ENCODE measurements around the gene CEP76. TPM values are rescaled to one million over a fixed set of nuclear protein-coding genes. Genes with fewer than 3 reads are reported as not detected.

CEP76 gene
- total RNA-seq, 3 donors from 2014 or later, result 6.4 to 10.1 (median 8.5) TPM

- no peaks in the 10 kb centered on the region for H3K36me3 ChIP-seq (ENCODE audit: low read depth)
- H3K4me1 ChIP-seq (ENCODE audit: low read depth), result no peaks in the 10 kb centered on the region
- DNase-seq (no peak), ATAC-seq (no peak)
- H3K9me3 ChIP-seq, result no peaks in the 10 kb centered on the region
- no peak overlapping the region for H3K4me3 ChIP-seq
- intact Hi-C loops (cut with DNase I, micrococcal nuclease), result no loop called here
- TF ChIP-seq CTCF (IDR thresholded peaks at IDR 0.05), result no peak
Observed at GRCh38 chr18:12686100-12686499, 16.4 kb downstream of the CEP76 start.

- TF ChIP-seq CTCF (IDR thresholded peaks at IDR 0.05), result no peak
- DNase-seq, result peak in 1 of 3 donors; percentile 36
- Histone ChIP-seq H3K4me1 (ENCODE audit: low read depth) (no peaks in the 10 kb centered on the region), H3K9me3 (no peaks in the 10 kb centered on the region), H3K4me3 (no peak overlapping the region), H3K36me3 (ENCODE audit: low read depth) (no peaks in the 10 kb centered on the region)
- intact Hi-C loops (cut with DNase I, micrococcal nuclease), result no loop called here
- peak; percentile 51 for ATAC-seq
Observed at GRCh38 chr18:12679183-12679786, 23.2 kb downstream of the CEP76 start.

- intact Hi-C loops (cut with DNase I, micrococcal nuclease), result no loop called here
- no peak for DNase-seq
- TF ChIP-seq CTCF (IDR thresholded peaks at IDR 0.05), result no peak
- Histone ChIP-seq H3K9me3 (no peaks in the 10 kb centered on the region), H3K4me1 (ENCODE audit: low read depth) (no peaks in the 10 kb centered on the region), H3K4me3 (no peak overlapping the region), H3K36me3 (ENCODE audit: low read depth) (no peaks in the 10 kb centered on the region)
- ATAC-seq, result no peak
Observed at GRCh38 chr18:12668041-12668440, 34.5 kb downstream of the CEP76 start.

DNA sequence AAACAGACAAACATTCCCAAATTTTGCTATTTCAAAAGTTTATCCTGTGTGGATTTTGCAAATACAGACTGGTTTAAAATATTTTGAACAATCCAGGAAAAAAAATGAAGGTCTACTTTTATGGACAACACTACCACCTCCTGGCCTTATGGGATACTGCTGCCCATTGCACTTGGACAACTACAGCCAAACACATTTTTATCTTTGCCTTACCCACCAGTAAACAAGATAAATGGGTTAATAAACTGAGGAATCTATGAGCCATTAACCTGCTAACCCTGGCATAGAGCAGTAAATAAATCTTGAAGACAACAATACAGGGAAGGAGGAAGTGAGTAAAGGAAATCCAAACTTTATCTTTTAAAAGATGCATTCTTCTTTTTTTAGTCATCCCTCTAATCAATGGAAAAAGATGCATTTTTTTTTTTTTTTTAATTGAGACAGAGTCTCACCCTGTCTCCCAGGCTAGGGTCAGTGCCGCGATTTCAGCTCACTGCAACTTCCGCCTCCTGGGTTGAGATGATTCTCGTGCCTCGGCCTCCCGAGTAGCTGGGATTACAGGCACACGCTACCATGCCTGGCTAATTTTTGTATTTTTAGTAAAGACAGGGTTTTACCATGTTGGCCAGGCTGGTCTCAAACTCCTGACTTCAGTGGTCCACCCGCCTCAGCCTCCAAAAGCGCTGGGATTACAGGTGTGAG lies 42.5 kb downstream of the CEP76 start:
- peak; percentile 73 for TF ChIP-seq CTCF (IDR thresholded peaks at IDR 0.05)
- Histone ChIP-seq H3K4me3 (no peak overlapping the region), H3K36me3 (ENCODE audit: low read depth) (no peaks in the 10 kb centered on the region), H3K9me3 (no peaks in the 10 kb centered on the region), H3K4me1 (ENCODE audit: low read depth) (no peaks in the 10 kb centered on the region)
- DNase-seq, result peak in 1 of 3 donors; percentile 72
- peak; percentile 41 for ATAC-seq
- intact Hi-C loops (cut with DNase I, micrococcal nuclease), result loop anchor here (5.0 kb wide), 1 partner anchor 268 kb away; no protein-coding TSS in a partner anchor

DNA sequence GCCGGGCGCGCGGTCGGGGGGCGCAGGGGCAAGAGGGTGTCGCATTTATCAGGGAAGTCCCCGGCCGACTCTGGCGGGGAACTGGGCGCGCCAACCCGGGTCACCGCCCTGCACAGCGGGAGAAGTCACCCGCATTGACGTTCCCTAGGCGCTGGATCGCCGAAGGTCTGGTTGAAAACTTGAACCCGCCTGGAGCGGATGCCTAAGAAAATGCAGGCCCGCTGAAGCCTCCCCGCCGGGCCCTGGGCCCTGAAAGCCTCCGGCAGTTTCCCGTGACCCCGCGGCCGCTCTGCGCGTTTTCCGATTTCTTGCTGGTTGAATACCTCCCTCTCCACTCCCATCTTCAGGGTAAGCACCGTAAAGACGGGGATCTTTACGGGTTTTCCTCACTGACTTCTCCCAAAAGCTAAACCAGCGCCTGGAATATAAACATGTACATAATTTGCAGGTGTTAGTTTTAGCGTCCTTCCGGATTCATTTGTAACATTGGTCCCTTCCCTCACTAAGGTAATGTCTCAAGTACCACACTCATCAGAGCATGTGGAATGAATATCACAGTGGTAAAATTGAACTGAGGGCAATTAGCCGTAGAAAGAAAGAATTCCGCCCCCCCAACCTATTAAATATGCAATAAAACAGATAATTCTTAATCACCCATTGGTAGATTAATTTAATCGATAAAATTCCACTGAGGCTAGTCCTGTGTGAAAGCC lies 43.9 kb downstream of the CEP76 start:
- peak; percentile 61 for ATAC-seq
- intact Hi-C loops (cut with DNase I, micrococcal nuclease), result loop anchor here (5.0 kb wide), 1 partner anchor 266 kb away; no protein-coding TSS in a partner anchor

More for the DNA sequence above, 43.9 kb downstream of the CEP76 start:
- no peaks in the 10 kb centered on the region for H3K4me1 ChIP-seq (ENCODE audit: low read depth)
- no peaks in the 10 kb centered on the region for H3K9me3 ChIP-seq
- H3K4me3 ChIP-seq, result peak overlapping the region; percentile 42
- TF ChIP-seq CTCF (IDR thresholded peaks at IDR 0.05), result no peak
- DNase-seq, result peak in 2 of 3 donors; percentile 39 to 69
- no peaks in the 10 kb centered on the region for H3K36me3 ChIP-seq (ENCODE audit: low read depth)
